ENCODE data around the gene FOXP4.

- TF ChIP-seq EZH2 (IDR thresholded peaks at IDR 0.05; ENCODE audit: insufficient read depth, poor library complexity, severe bottlenecking) (no peak), EZH2phosphoT487 (IDR thresholded peaks at IDR 0.05; ENCODE audit: insufficient read depth, low read depth) (no peak)
Observed at GRCh38 chr6:41605649-41606048, 59.5 kb downstream of the FOXP4 start.
